Ishikawa (cell line): Measurements from ENCODE around the gene NRXN3.

ENCODE experiments used
- CEBPB ChIP-seq: IDR thresholded peaks from 2 replicates; pipeline ENCODE4 v1.6.1; 2012
- CREB1 ChIP-seq: IDR thresholded peaks from 2 replicates; pipeline ENCODE4 v1.6.1; 2012; ENCODE audit warnings: low read depth
- EGR1 ChIP-seq: IDR thresholded peaks from 2 replicates; pipeline ENCODE4 v1.6.1; 2012
- EP300 ChIP-seq: IDR thresholded peaks from 2 replicates; pipeline ENCODE4 v1.6.1; 2012; ENCODE audit warnings: borderline replicate concordance
- FOXM1 ChIP-seq: IDR thresholded peaks from 2 replicates; pipeline ENCODE4 v1.6.1; 2012; ENCODE audit warnings: low read depth, borderline replicate concordance
- RAD21 ChIP-seq: IDR thresholded peaks from 2 replicates; pipeline ENCODE4 v1.6.1; 2012; ENCODE audit warnings: low read depth
- REST ChIP-seq: IDR thresholded peaks from 2 replicates; pipeline ENCODE4 v1.6.1; 2012; ENCODE audit warnings: low read depth, mild to moderate bottlenecking
- TAF1 ChIP-seq: IDR thresholded peaks from 2 replicates; pipeline ENCODE4 v1.6.1; 2012; ENCODE audit warnings: low read depth, mild to moderate bottlenecking
- TCF12 ChIP-seq: IDR thresholded peaks from 2 replicates; pipeline ENCODE4 v1.6.1; 2012; ENCODE audit warnings: low read depth
- TEAD4 ChIP-seq: IDR thresholded peaks from 2 replicates; pipeline ENCODE4 v1.6.1; 2012
- YY1 ChIP-seq: IDR thresholded peaks from 2 replicates; pipeline ENCODE4 v1.6.1; 2012; ENCODE audit warnings: low read depth
- ZBTB7A ChIP-seq: IDR thresholded peaks from 2 replicates; pipeline ENCODE4 v1.6.1; 2012; ENCODE audit warnings: low read depth
- TF ChIP-seq, protein P1 (sequence below): IDR thresholded peaks from 2 replicates; pipeline ENCODE4 v1.6.1; 2012
- TF ChIP-seq, protein P2 (sequence below): IDR thresholded peaks from 2 replicates; pipeline ENCODE4 v1.6.1; 2012

GRCh38 chr14:78399316-78399889 lies 229.2 kb downstream of the NRXN3 start:
- TF ChIP-seq TAF1 (no peak), REST (peak; percentile 91), EP300 (no peak), CEBPB (no peak), CREB1 (no peak), YY1 (no peak), TEAD4 (no peak), RAD21 (no peak), EGR1 (no peak), FOXM1 (no peak), TCF12 (no peak), ZBTB7A (no peak)
- TF ChIP-seq, protein P1, sequence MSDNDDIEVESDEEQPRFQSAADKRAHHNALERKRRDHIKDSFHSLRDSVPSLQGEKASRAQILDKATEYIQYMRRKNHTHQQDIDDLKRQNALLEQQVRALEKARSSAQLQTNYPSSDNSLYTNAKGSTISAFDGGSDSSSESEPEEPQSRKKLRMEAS, result no peak
- TF ChIP-seq, protein P2, sequence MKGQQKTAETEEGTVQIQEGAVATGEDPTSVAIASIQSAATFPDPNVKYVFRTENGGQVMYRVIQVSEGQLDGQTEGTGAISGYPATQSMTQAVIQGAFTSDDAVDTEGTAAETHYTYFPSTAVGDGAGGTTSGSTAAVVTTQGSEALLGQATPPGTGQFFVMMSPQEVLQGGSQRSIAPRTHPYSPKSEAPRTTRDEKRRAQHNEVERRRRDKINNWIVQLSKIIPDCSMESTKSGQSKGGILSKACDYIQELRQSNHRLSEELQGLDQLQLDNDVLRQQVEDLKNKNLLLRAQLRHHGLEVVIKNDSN, result no peak
